Measurements from ENCODE around the gene ENTPD3.

DNA sequence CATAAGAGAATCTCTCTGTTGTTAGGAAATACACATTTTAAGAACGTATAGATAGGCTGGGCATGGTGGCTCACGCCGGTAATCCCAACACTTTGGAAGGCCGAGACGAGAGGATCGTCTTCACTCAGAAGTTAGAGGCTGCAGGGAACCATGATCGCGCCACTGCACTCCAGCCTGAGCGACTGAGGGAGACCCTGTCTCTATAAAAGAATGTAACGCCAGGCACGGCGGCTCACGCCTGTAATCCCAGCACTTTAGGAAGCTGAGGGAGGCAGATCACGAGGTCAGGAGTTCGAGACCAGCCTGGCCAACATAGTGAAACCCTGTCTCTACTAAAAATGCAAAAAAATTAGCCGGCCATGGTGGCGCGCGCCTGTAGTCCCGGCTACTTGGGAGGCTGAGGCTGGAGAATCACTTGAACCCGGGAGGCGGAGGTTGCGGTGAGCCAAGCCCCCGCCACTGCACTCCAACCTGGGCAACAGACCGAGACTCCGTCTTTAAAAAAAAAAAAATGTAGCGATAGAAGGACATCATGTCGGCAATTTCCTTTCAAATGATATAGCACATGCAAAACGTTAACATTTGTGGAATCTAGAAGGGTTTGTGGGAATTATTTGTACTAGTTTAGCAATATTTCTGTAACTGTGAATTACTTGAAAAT, 69.4 kb downstream of the ENTPD3 start:
- TF ChIP-seq CTCF (IDR thresholded peaks at IDR 0.05) (no peak), EP300 (IDR thresholded peaks at IDR 0.05) (no peak), POLR2A (IDR thresholded peaks at IDR 0.05) (no peak), POLR2AphosphoS5 (IDR thresholded peaks at IDR 0.05) (no peak)

Measured in sigmoid colon (tissue), 4 donors.